BE2C (cell line): ENCODE results near the gene RNF141.

Experiments used
- DNase-seq: peaks from one replicate; pipeline ENCODE4 v3.0.0-alpha.2; 2020
- H3K27me3 ChIP-seq: fragments of 250-450 bp; sonication (Bioruptor Pico); 2 replicates; pipeline ENCODE4 v1.5.1; 2020; ENCODE audit warnings: mild to moderate bottlenecking
- H3K36me3 ChIP-seq: fragments of 250-450 bp; sonication (Bioruptor Pico); 2 replicates; pipeline ENCODE4 v1.5.1; 2020; ENCODE audit warnings: mild to moderate bottlenecking
- H3K4me1 ChIP-seq: fragments of 250-450 bp; sonication (Bioruptor Pico); 2 replicates; pipeline ENCODE4 v1.5.1; 2020
- H3K4me3 ChIP-seq: 2 replicates; pipeline ENCODE4 v1.5.1; 2011; ENCODE audit warnings: low read depth, low read length
- H3K9me3 ChIP-seq: fragments of 250-450 bp; sonication (Bioruptor Pico); 2 replicates; pipeline ENCODE4 v1.5.1; 2020
- CTCF ChIP-seq: IDR thresholded peaks from 2 replicates; pipeline ENCODE4 v1.5.1; 2012; ENCODE audit warnings: mild to moderate bottlenecking, low read depth, low read length

Gene RNF141

GRCh38 chr11:10581481-10582019 lies 40.6 kb upstream of the RNF141 start:
- Histone ChIP-seq H3K36me3 (no peaks in the 10 kb centered on the region), H3K4me3 (no peak overlapping the region), H3K9me3 (no peaks in the 10 kb centered on the region), H3K27me3 (no peaks in the 10 kb centered on the region), H3K4me1 (no peaks in the 10 kb centered on the region)
- no peak for DNase-seq
- no peak for TF ChIP-seq CTCF

GRCh38 chr11:10580623-10581022 lies 39.6 kb upstream of the RNF141 start:
- no peak for TF ChIP-seq CTCF
- Histone ChIP-seq H3K4me3 (no peak overlapping the region), H3K36me3 (no peaks in the 10 kb centered on the region), H3K9me3 (no peaks in the 10 kb centered on the region), H3K27me3 (no peaks in the 10 kb centered on the region), H3K4me1 (no peaks in the 10 kb centered on the region)
- DNase-seq: no peak

- H3K36me3 ChIP-seq: no peaks in the 10 kb centered on the region
- no peaks in the 10 kb centered on the region for H3K27me3 ChIP-seq
- TF ChIP-seq CTCF: no peak
- no peak overlapping the region for H3K4me3 ChIP-seq
- no peaks in the 10 kb centered on the region for H3K9me3 ChIP-seq
- H3K4me1 ChIP-seq: no peaks in the 10 kb centered on the region
- no peak for DNase-seq
Measured at GRCh38 chr11:10579700-10580099, 38.7 kb upstream of the RNF141 start.

- Histone ChIP-seq H3K4me1 (no peaks in the 10 kb centered on the region), H3K27me3 (no peaks in the 10 kb centered on the region), H3K36me3 (no peaks in the 10 kb centered on the region), H3K4me3 (no peak overlapping the region), H3K9me3 (no peaks in the 10 kb centered on the region)
- no peak for TF ChIP-seq CTCF
- no peak for DNase-seq
Measured at GRCh38 chr11:10576035-10576398, 35.0 kb upstream of the RNF141 start.

GRCh38 chr11:10575346-10576034 lies 34.5 kb upstream of the RNF141 start:
- Histone ChIP-seq H3K36me3 (no peaks in the 10 kb centered on the region), H3K4me3 (no peak overlapping the region), H3K4me1 (no peaks in the 10 kb centered on the region), H3K27me3 (no peaks in the 10 kb centered on the region), H3K9me3 (no peaks in the 10 kb centered on the region)
- TF ChIP-seq CTCF: no peak
- DNase-seq: no peak

GRCh38 chr11:10573556-10573955 lies 32.6 kb upstream of the RNF141 start:
- Histone ChIP-seq H3K36me3 (no peaks in the 10 kb centered on the region), H3K4me1 (no peaks in the 10 kb centered on the region), H3K4me3 (no peak overlapping the region), H3K9me3 (no peaks in the 10 kb centered on the region), H3K27me3 (no peaks in the 10 kb centered on the region)
- no peak for TF ChIP-seq CTCF
- no peak for DNase-seq
